Measurements from ENCODE around the gene PCLO.

Gene PCLO, protein sequence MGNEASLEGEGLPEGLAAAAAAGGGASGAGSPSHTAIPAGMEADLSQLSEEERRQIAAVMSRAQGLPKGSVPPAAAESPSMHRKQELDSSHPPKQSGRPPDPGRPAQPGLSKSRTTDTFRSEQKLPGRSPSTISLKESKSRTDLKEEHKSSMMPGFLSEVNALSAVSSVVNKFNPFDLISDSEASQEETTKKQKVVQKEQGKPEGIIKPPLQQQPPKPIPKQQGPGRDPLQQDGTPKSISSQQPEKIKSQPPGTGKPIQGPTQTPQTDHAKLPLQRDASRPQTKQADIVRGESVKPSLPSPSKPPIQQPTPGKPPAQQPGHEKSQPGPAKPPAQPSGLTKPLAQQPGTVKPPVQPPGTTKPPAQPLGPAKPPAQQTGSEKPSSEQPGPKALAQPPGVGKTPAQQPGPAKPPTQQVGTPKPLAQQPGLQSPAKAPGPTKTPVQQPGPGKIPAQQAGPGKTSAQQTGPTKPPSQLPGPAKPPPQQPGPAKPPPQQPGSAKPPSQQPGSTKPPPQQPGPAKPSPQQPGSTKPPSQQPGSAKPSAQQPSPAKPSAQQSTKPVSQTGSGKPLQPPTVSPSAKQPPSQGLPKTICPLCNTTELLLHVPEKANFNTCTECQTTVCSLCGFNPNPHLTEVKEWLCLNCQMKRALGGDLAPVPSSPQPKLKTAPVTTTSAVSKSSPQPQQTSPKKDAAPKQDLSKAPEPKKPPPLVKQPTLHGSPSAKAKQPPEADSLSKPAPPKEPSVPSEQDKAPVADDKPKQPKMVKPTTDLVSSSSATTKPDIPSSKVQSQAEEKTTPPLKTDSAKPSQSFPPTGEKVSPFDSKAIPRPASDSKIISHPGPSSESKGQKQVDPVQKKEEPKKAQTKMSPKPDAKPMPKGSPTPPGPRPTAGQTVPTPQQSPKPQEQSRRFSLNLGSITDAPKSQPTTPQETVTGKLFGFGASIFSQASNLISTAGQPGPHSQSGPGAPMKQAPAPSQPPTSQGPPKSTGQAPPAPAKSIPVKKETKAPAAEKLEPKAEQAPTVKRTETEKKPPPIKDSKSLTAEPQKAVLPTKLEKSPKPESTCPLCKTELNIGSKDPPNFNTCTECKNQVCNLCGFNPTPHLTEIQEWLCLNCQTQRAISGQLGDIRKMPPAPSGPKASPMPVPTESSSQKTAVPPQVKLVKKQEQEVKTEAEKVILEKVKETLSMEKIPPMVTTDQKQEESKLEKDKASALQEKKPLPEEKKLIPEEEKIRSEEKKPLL (N-terminal part only)

DNA sequence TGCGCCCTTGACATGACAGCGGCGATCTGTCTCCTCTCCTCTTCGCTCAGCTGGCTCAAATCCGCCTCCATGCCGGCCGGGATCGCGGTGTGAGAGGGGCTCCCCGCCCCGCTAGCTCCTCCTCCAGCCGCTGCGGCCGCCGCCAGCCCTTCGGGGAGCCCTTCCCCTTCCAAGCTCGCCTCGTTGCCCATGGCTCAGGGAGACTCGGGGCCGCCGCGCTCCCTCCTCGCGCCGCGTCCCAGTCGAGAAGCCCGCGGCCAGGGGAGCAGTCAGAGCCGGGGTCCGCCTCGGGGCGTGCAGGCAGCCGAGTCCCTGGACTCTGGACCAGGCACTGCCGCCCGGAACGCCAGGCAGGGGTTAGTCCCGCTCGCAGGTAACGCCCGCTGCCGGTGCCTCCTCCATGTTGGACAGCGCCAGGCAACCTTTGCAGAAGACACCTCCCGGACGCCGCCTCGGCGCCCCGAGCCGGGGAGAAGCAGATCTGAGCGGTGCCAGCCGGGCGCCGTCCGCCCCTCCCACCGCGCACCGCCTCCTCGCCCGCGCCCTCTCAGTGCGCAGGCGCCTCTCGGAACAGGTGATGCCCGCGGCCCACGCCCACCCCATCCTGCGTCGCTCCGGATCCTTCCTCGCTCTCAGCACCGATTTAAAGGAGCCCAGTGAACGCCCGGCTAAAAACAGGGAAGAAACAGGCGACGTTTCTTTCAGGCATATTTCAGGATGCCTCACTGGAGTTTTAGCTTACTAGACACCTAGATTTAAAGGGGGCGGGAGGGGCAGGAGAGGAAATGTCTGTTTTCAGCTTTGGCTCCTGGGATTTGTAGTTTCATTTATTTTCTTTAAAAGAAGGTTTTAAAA is at the start of gene PCLO:
PCLO (minus strand) TSS at position 483 of the 855 bp plus-strand sequence; CDS start at position 191, 292 bp downstream.
- Mint-ChIP-seq H3K27ac (no peak within 1 kb of the TSS), H3K36me3 (no peaks in the 10 kb centered on the region), H3K27me3 (peaks cover 13% of the 10 kb centered on the region), H3K4me1 (no peaks in the 10 kb centered on the region), H3K9me3 (no peaks in the 10 kb centered on the region), H3K4me3 (peak within 1 kb of the TSS; percentile 59)

DNA sequence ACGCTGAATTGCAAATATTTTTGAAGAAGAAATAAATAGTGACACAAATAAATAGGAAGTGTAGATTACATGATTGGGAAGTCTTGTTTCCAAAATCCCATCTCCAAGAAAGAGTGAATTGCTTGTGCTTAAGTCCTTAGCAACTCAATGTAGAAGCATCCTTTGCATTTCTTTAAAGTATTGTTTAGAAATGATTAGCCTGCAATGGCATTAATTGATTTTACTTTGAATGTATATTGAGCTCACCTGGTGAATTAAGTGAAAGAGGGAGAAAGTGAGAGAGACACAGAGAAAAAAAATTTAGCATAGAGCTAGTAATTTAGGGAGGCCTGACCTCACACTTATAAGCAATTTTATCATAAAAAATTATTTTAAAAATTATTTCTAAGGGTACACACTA is 49.0 kb upstream of the PCLO start:
- H3K36me3 Mint-ChIP-seq, result no peaks in the 10 kb centered on the region
- H3K9me3 Mint-ChIP-seq, result peaks cover 6% of the 10 kb centered on the region

DNA sequence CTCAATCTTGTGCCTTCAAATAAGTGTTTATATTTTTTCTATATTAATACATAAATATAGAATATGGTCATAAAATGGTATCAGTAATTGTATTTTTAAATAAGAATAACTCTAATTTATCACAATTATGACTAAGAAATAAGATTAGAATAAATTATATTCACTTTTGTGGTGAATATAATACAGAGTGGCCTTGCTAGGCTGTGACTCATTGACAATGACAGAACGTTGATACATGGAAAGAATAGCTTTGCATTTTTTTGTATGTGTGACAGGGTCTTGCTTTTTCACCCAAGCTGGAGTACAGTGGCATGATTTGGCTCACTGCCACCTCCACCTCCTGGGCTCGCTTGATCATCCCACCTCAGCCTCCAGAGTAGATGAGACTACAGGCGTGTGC is 47.8 kb upstream of the PCLO start:
- H3K27ac Mint-ChIP-seq, result no peak overlapping the region
- peaks cover 6% of the 10 kb centered on the region for H3K9me3 Mint-ChIP-seq
- no peak overlapping the region for H3K4me3 Mint-ChIP-seq
- H3K4me1 Mint-ChIP-seq, result no peaks in the 10 kb centered on the region
- no peaks in the 10 kb centered on the region for H3K36me3 Mint-ChIP-seq
- no peaks in the 10 kb centered on the region for H3K27me3 Mint-ChIP-seq

More for the DNA sequence above, 49.0 kb upstream of the PCLO start:
- H3K4me3 Mint-ChIP-seq, result no peak overlapping the region
- H3K4me1 Mint-ChIP-seq, result no peaks in the 10 kb centered on the region
- no peaks in the 10 kb centered on the region for H3K27me3 Mint-ChIP-seq
- H3K27ac Mint-ChIP-seq, result no peak overlapping the region

DNA sequence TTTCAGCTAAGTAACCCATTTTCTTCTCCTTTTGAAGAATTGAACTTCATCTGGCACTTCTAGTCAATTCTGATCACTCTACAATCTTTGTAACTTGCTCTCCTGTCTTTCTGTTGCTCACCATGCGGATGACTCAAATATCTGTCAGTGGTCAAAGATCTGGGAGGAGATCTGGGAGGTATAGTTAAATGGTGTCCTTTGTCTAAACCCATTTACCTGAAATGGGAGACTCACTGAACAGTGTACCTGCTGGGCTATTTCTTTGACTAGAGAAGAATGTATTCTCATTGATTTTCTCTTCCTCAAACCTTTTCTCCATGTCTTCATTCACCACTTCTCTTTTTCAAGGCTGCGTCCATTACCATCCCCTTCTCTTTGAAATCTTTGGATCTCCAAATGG is 42.0 kb upstream of the PCLO start:
- Mint-ChIP-seq H3K36me3 (no peaks in the 10 kb centered on the region), H3K27ac (no peak overlapping the region), H3K4me3 (no peak overlapping the region), H3K27me3 (no peaks in the 10 kb centered on the region), H3K4me1 (no peaks in the 10 kb centered on the region), H3K9me3 (peaks cover 6% of the 10 kb centered on the region)

DNA sequence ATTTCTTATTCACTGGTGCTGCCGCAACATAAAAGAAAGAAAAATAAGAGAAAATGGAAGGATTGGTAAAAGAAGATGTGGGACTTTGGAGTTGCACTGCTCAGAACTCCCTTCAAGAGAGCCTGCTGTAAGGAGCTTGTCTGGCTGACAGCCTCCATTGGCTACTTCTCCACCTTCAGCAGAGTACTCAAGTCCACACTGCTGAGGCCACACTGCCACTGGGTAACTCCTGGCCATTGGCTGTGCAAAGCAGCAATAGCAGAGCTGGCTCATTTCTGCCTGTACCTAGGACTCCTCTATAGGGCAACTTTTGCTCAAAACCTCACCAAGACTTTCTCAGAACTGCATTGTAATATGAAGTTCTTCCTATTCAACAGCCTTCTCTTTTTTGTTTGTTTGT is 38.7 kb upstream of the PCLO start:
- H3K9me3 Mint-ChIP-seq, result no peaks in the 10 kb centered on the region
- no peak overlapping the region for H3K27ac Mint-ChIP-seq
- H3K27me3 Mint-ChIP-seq, result no peaks in the 10 kb centered on the region
- H3K4me1 Mint-ChIP-seq, result no peaks in the 10 kb centered on the region
- H3K36me3 Mint-ChIP-seq, result no peaks in the 10 kb centered on the region
- H3K4me3 Mint-ChIP-seq, result no peak overlapping the region

DNA sequence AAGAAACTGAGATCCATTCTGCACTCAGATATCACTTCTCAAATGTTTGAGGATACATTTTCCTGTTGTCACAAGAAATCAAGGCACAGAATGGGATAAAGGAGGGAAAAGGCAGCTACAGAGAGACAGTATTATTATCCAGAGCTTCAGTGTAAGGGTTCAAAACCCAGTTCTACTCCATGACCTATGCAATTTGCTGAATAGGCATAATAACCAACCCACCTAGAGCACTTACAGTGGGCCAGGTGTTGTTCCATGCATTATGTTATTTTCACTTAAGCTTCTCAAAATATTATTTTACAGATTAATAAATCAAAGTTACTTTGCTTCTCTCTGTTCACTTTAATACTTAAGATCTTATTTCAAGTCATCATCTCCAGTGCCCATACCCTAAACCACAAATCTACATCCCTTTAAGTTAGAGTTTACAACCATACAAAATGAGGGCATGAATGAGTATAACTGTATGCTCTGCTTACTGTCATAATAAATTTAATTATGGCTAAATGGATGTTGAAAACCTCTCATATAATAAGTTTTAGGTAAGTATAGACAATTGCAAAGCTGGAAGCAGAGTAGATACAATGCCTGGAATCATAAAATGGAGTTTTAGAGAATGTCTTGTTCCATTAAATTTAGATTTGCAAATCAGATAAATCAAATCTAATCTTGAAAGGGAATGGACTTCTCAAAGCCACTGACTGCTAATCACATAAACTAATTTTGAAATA is 28.1 kb upstream of the PCLO start:
- no peaks in the 10 kb centered on the region for H3K36me3 Mint-ChIP-seq
- H3K9me3 Mint-ChIP-seq, result peaks cover 1% of the 10 kb centered on the region
- no peaks in the 10 kb centered on the region for H3K27me3 Mint-ChIP-seq
- H3K4me1 Mint-ChIP-seq, result no peaks in the 10 kb centered on the region
- no peak overlapping the region for H3K27ac Mint-ChIP-seq
- no peak overlapping the region for H3K4me3 Mint-ChIP-seq

DNA sequence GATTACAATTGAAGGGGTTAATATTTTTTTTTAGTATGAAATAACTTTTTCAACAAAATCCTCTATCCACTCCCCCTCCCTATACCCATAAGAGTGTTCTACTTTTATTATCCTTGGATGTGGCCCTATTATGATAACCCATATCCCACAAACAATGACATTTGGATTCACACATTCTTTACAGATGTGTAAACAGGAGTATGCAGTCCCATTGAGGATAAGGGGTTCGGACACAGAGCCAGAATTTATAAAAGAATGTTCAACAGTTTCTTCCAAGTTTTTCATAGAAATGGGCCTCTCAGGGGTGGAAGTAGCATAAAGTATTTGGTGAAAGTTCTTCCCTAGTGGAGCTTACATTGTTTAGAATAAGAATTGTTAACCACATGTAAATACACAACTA is 16.1 kb upstream of the PCLO start:
- H3K4me1 Mint-ChIP-seq, result no peaks in the 10 kb centered on the region
- H3K4me3 Mint-ChIP-seq, result no peak overlapping the region
- H3K36me3 Mint-ChIP-seq, result no peaks in the 10 kb centered on the region
- no peak overlapping the region for H3K27ac Mint-ChIP-seq
- H3K9me3 Mint-ChIP-seq, result peaks cover 8% of the 10 kb centered on the region
- H3K27me3 Mint-ChIP-seq, result no peaks in the 10 kb centered on the region

DNA sequence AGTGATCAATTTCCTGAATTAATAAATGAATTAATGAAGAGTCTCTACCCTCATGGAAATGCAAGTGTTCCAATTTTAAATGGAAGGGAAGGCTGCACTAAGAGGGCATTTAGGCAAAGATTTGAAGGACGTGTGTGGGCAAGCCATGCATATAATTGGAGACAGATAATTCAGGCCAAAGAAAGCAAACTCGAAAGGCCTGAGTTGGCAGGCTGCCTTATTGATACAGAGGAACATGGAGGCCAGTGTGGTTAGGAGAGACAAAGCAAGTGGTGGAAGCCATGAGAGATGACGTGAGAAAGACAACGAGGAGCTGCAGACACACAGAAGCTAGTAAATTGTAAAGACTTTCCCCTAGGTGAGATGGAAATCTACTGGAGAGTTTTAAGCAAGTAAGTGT is 15.4 kb upstream of the PCLO start:
- Mint-ChIP-seq H3K36me3 (no peaks in the 10 kb centered on the region), H3K4me1 (no peaks in the 10 kb centered on the region), H3K4me3 (no peak overlapping the region), H3K27me3 (no peaks in the 10 kb centered on the region), H3K27ac (no peak overlapping the region), H3K9me3 (peaks cover under 1% of the 10 kb centered on the region)

DNA sequence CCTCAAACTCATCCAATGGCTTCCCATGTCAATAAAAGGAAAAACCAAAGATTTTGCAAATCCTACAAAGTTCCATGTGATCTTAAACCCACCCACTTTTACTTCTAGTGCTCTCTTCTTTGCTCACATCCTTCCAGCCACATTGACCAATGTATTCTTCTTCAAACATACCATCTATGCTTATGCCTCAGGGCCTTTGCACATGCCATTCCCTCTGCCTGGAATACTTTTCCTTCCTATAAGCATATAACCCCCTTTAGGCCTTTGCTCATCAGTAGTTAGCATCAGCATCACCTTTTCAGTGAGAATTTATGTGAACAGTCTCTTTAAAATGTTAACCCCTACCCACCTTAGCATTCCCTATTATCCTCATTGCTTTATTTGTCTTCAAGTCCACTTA is 11.0 kb upstream of the PCLO start:
- Mint-ChIP-seq H3K27ac (no peak overlapping the region), H3K9me3 (no peaks in the 10 kb centered on the region), H3K4me1 (no peaks in the 10 kb centered on the region), H3K27me3 (no peaks in the 10 kb centered on the region), H3K36me3 (no peaks in the 10 kb centered on the region), H3K4me3 (no peak overlapping the region)

DNA sequence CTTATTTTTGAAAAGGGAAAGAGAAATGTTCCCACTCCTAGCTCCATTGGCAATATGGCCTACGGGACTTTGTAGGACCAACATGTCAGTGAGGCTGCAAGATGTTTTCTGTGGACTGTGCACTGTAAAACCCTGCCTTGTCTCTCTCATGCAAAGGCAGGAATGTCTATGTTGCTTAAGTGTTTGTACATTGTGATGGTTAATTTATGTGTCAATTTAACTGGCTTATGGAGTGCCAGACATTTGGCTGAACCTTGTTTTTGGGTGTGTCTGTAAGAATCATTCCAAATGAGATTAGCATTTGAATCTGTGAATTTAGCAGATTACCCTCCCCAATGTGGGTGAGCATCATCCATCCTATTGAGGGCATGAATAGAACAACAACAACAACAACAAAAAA is 4.1 kb upstream of the PCLO start:
- Mint-ChIP-seq H3K27ac (no peak overlapping the region), H3K9me3 (no peaks in the 10 kb centered on the region)

DNA sequence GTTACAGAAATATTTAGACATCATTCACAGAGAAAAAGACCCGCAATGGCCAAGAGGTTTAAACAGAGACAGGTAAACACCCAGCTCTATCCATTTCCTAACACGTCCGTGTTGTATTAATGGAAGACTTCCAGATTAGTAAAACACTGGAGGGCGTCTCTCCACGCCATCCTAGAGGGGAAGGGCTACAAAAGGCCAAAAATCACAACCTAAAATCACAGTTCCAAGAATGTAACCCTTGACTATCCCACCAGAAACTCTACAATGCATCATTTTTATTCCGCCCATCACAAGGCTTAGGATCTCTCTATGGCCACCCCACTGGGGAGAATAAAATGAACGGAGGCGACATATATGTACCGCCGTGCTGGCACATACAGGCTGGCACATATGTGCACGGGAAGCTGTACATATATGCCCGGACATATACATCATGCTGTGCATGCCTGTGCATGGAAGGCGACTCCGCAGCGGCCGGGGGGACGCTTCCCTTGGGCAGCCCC is 734 bp downstream of the PCLO start:
- H3K27me3 Mint-ChIP-seq, result peaks cover 13% of the 10 kb centered on the region
- no peaks in the 10 kb centered on the region for H3K36me3 Mint-ChIP-seq
- H3K9me3 Mint-ChIP-seq, result no peaks in the 10 kb centered on the region
- no peaks in the 10 kb centered on the region for H3K4me1 Mint-ChIP-seq
- no peak overlapping the region for H3K27ac Mint-ChIP-seq
- H3K4me3 Mint-ChIP-seq, result peak overlapping the region; percentile 27

More for the DNA sequence above, 4.1 kb upstream of the PCLO start:
- no peak overlapping the region for H3K4me3 Mint-ChIP-seq
- H3K27me3 Mint-ChIP-seq, result peaks cover 10% of the 10 kb centered on the region
- H3K4me1 Mint-ChIP-seq, result no peaks in the 10 kb centered on the region
- H3K36me3 Mint-ChIP-seq, result no peaks in the 10 kb centered on the region

DNA sequence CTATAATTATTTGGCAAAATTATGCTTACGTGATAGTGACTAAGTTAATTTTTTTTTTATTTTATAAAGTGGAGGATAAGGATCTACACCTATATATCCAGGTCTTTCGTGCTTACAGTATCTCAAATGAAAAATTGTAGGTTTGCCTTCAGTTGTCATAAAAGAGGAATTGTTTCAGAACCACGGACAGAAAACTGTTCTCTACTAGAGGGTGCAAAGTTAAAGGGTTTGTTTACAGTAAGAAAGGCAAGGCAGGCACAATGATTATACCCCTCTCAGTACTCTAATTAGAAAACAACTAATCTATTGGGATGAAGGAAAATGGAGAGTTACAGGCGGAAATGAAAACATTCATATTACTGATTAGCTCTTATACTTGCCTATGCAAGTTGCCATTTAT is 1.5 kb downstream of the PCLO start:
- Mint-ChIP-seq H3K27ac (no peak overlapping the region), H3K4me1 (no peaks in the 10 kb centered on the region), H3K27me3 (peaks cover 13% of the 10 kb centered on the region), H3K9me3 (no peaks in the 10 kb centered on the region), H3K36me3 (no peaks in the 10 kb centered on the region), H3K4me3 (no peak overlapping the region)

DNA sequence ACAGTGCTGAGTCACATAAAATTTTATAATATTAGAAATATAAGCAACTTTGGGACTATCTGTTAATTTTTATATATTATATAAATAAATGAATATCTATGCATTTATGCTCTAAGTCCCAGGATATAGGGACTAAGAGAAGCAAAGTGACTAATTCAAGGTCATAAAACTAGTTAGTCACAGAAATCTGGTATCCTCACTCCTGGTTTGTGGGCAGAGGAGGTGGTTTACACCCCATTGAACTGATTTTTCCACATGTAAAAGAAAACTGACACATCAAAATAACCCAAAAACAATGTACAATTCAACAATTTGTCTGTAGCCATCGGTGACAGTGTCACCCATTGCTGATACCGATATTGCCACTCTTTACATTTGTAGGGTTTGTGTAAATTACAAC is 3.0 kb downstream of the PCLO start:
- no peak overlapping the region for H3K27ac Mint-ChIP-seq
- peaks cover 13% of the 10 kb centered on the region for H3K27me3 Mint-ChIP-seq
- H3K4me3 Mint-ChIP-seq, result no peak overlapping the region
- H3K4me1 Mint-ChIP-seq, result no peaks in the 10 kb centered on the region
- H3K9me3 Mint-ChIP-seq, result no peaks in the 10 kb centered on the region
- no peaks in the 10 kb centered on the region for H3K36me3 Mint-ChIP-seq

DNA sequence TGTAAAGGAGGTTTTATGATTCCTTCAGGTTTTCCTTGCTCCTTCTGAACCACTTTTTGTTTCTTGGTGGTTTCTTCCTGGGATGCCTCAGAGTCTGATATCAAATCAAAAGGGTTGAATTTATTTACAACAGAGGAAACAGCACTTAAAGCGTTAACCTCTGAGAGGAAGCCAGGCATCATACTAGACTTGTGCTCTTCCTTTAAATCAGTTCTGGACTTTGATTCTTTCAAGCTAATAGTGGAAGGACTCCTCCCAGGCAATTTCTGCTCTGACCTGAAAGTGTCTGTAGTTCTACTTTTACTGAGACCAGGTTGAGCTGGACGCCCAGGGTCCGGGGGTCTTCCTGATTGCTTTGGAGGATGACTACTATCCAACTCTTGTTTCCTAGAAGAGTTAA is 6.7 kb downstream of the PCLO start:
- Mint-ChIP-seq H3K27ac (no peak overlapping the region), H3K9me3 (peaks cover 4% of the 10 kb centered on the region), H3K4me3 (no peak overlapping the region), H3K27me3 (no peaks in the 10 kb centered on the region), H3K36me3 (no peaks in the 10 kb centered on the region), H3K4me1 (no peaks in the 10 kb centered on the region)

All from activated naive CD4-positive, alpha-beta T cell treated with anti-CD3 and anti-CD28 coated beads, Interleukin-2, amount 50 U/mL, for 24 hours (primary cell).